HCT116 (cell line): ENCODE measurements around the gene CPED1. TPM values are rescaled to one million over a fixed set of nuclear protein-coding genes. Genes with fewer than 3 reads are reported as not detected.

Source experiments
- ATAC-seq: fragments of 200-7000 bp; cut with Tn5 transposase; 2 replicates; pipeline ENCODE4 v1.9.1; 2020; ENCODE audit warnings: mild to moderate bottlenecking, moderate library complexity
- BruUV-seq: library from RNA; stranded (reverse); fragments of 400-500 nt; replicated peaks from 2 replicates; lab custom pipeline; 2021; lab: Mats Ljungman, UMichigan
- CTCF ChIA-PET: fragments of 300-600 bp; sonication (Branson Sonifier 250); formaldehyde crosslinking; loops from one replicate; lab custom pipeline; 2021; ENCODE audit warnings: antibody characterized with exemption; lab: Charles Lee
- POLR2A ChIA-PET: fragments of 300-600, 350-600 bp; sonication (Branson Sonifier 250); formaldehyde crosslinking; loops from one replicate; lab custom pipeline; 2021; ENCODE audit warnings: antibody characterized with exemption; lab: Charles Lee
- RAD21 ChIA-PET, 2 experiments: fragments of 300-600 bp; sonication (Branson Sonifier 250); formaldehyde crosslinking; loops; one replicate each; lab custom pipeline; 2023; ENCODE audit warnings: low total read pairs in 2 of 2; ENCODE audit not compliant: uncharacterized antibody in 2 of 2, unreplicated experiment in 2 of 2, low non-redundant PET in 1 of 2; lab: Charles Lee
- DNase-seq: peaks from one replicate; pipeline ENCODE4 v3.0.0-alpha.2; 2010; ENCODE audit warnings: low read depth, low spot score
- H2AFZ ChIP-seq: fragments of 200-600 bp; shearing (Covaris generic), sonication (generic); 2 replicates; pipeline ENCODE4 v1.6.1; 2017; ENCODE audit warnings: low read depth, mixed run types, mixed read lengths, antibody characterized with exemption, low read length; ENCODE audit not compliant: poor library complexity, severe bottlenecking
- H3K27ac ChIP-seq: 2 replicates; pipeline ENCODE4 v1.5.1; 2012; ENCODE audit warnings: low read depth, low read length
- H3K27me3 ChIP-seq: fragments of 200-600 bp; sonication (generic); 2 replicates; pipeline ENCODE4 v1.6.1; 2016; ENCODE audit warnings: mixed run types, low read length, mixed read lengths; ENCODE audit not compliant: insufficient read depth
- H3K36me3 ChIP-seq, 2 experiments: fragments of 200-500 bp in 1 of 2; fragments of 200-600 bp in 1 of 2; sonication (Bioruptor generic) in 1 of 2; sonication (generic) in 1 of 2; 2 replicates each; pipeline versions ENCODE4 v1.5.1 to v1.6.1; 2014 to 2016; ENCODE audit warnings: low read length in 2 of 2, inconsistent platforms in 1 of 2, mixed read lengths in 1 of 2, mixed run types in 1 of 2; ENCODE audit not compliant: insufficient read depth in 2 of 2, control insufficient read depth in 1 of 2
- H3K4me1 ChIP-seq, 2 experiments: fragments of 200-600 bp in 1 of 2; sonication (generic) in 1 of 2; 2 replicates each; pipeline versions ENCODE4 v1.5.1 to v1.6.1; 2012 to 2017; ENCODE audit warnings: low read length in 2 of 2, inconsistent platforms in 1 of 2, mild to moderate bottlenecking in 1 of 2, mixed read lengths in 1 of 2, mixed run types in 1 of 2, moderate library complexity in 1 of 2; ENCODE audit not compliant: insufficient read depth in 2 of 2, control insufficient read depth in 1 of 2
- H3K4me2 ChIP-seq: fragments of 200-600 bp; sonication (generic); 2 replicates; pipeline ENCODE4 v1.6.1; 2017; ENCODE audit warnings: mixed run types, low read length, mixed read lengths
- H3K4me3 ChIP-seq, 2 experiments: fragments of 200-600 bp in 1 of 2; sonication (generic) in 1 of 2; replicated peaks in 1 of 2; 2 replicates each; pipeline ENCODE4 v1.5.1; 2011 to 2016; ENCODE audit warnings: low read length in 2 of 2, control low read depth in 1 of 2, low read depth in 1 of 2, mild to moderate bottlenecking in 1 of 2, mixed read lengths in 1 of 2, mixed run types in 1 of 2
- H3K79me2 ChIP-seq: fragments of 200-600 bp; sonication (generic); 2 replicates; pipeline ENCODE4 v1.6.1; 2017; ENCODE audit warnings: mild to moderate bottlenecking, mixed run types, low read length, moderate library complexity, mixed read lengths; ENCODE audit not compliant: insufficient read depth
- H3K9ac ChIP-seq: fragments of 200-600 bp; sonication (generic); 2 replicates; pipeline ENCODE4 v1.6.1; 2016; ENCODE audit warnings: low read length, mixed read lengths
- H3K9me2 ChIP-seq: fragments of 200-600 bp; sonication (generic), shearing (Covaris generic); 2 replicates; pipeline ENCODE4 v1.6.1; 2017; ENCODE audit warnings: mixed run types, mild to moderate bottlenecking, moderate library complexity; ENCODE audit not compliant: insufficient read depth
- H3K9me3 ChIP-seq, 2 experiments: fragments of 200-500 bp in 1 of 2; fragments of 200-600 bp in 1 of 2; sonication (Bioruptor generic) in 1 of 2; sonication (generic) in 1 of 2; 2 replicates each; pipeline ENCODE4 v1.6.1; 2014 to 2017; ENCODE audit warnings: low read length in 2 of 2, mixed read lengths in 2 of 2, inconsistent platforms in 1 of 2, low read depth in 1 of 2, mild to moderate bottlenecking in 1 of 2, mixed run types in 1 of 2, moderate library complexity in 1 of 2; ENCODE audit not compliant: control insufficient read depth in 1 of 2, insufficient read depth in 1 of 2
- H4K20me1 ChIP-seq: fragments of 200-600 bp; sonication (generic), shearing (Covaris generic); 2 replicates; pipeline ENCODE4 v1.6.1; 2017; ENCODE audit warnings: mixed run types, mild to moderate bottlenecking, moderate library complexity; ENCODE audit not compliant: insufficient read depth
- CBX3 ChIP-seq: IDR thresholded peaks from 2 replicates; pipeline ENCODE4 v1.6.1; 2012; ENCODE audit warnings: low read depth
- CTCF ChIP-seq, 3 experiments: fragments of 200-600 bp in 1 of 3; sonication (generic) in 1 of 3; IDR thresholded peaks in 2 of 3; conservative IDR thresholded peaks in 1 of 3; 2 replicates each; pipeline ENCODE4 v1.5.1; 2012 to 2017; ENCODE audit warnings: low read depth in 2 of 3, low read length in 2 of 3, antibody characterized with exemption in 1 of 3, borderline replicate concordance in 1 of 3, control low read depth in 1 of 3, mild to moderate bottlenecking in 1 of 3, mixed read lengths in 1 of 3, mixed run types in 1 of 3, moderate library complexity in 1 of 3; ENCODE audit not compliant: insufficient read depth in 1 of 3
- EGR1 ChIP-seq: IDR thresholded peaks from 2 replicates; pipeline ENCODE4 v1.6.1; 2012; ENCODE audit warnings: low read depth
- ELF1 ChIP-seq: IDR thresholded peaks from 2 replicates; pipeline ENCODE4 v1.6.1; 2012; ENCODE audit warnings: low read depth, borderline replicate concordance
- EZH2phosphoT487 ChIP-seq: fragments of 200-600 bp; IDR thresholded peaks from 2 replicates; pipeline ENCODE4 v1.6.1; 2018; ENCODE audit warnings: antibody characterized with exemption, borderline replicate concordance
- JUND ChIP-seq: IDR thresholded peaks from 2 replicates; pipeline ENCODE4 v1.6.1; 2012
- MAX ChIP-seq: IDR thresholded peaks from 2 replicates; pipeline ENCODE4 v1.6.1; 2012
- RAD21 ChIP-seq: IDR thresholded peaks from 2 replicates; pipeline ENCODE4 v1.6.1; 2012; ENCODE audit warnings: low read depth, mild to moderate bottlenecking
- REST ChIP-seq: IDR thresholded peaks from 2 replicates; pipeline ENCODE4 v1.6.1; 2012; ENCODE audit warnings: low read depth
- SP1 ChIP-seq: IDR thresholded peaks from 2 replicates; pipeline ENCODE4 v1.6.1; 2012; ENCODE audit warnings: low read depth
- SRF ChIP-seq: IDR thresholded peaks from 2 replicates; pipeline ENCODE4 v1.6.1; 2012; ENCODE audit warnings: low read depth
- TCF7L2 ChIP-seq: IDR thresholded peaks from 2 replicates; pipeline ENCODE4 v1.7.0; 2011; ENCODE audit warnings: borderline replicate concordance, inconsistent platforms; ENCODE audit not compliant: insufficient read depth, insufficient read length; ENCODE audit errors: extremely low read depth
- YY1 ChIP-seq: IDR thresholded peaks from 2 replicates; pipeline ENCODE4 v1.6.1; 2011; ENCODE audit warnings: low read length, low read depth, moderate library complexity, mild to moderate bottlenecking; ENCODE audit not compliant: insufficient replicate concordance; ENCODE audit errors: extremely low read depth
- ZNF274 ChIP-seq: fragments of 200-500 bp; sonication (Bioruptor generic); IDR thresholded peaks from 2 replicates; pipeline ENCODE4 v1.6.1; 2014; ENCODE audit warnings: mild to moderate bottlenecking, low read depth, low read length, inconsistent platforms
- intact Hi-C: fragments of 100-400 bp; cut with micrococcal nuclease; formaldehyde crosslinking; loops from 2 replicates; pipeline ENCODE4 v1.10.0; 2022
- total RNA-seq: library from RNA; stranded (reverse); gene quantifications from one replicate; pipeline ENCODE4 v1.2.1, GENCODE V29; 2021; ENCODE audit not compliant: unreplicated experiment

Gene CPED1
- total RNA-seq, 1 experiment from 2014 or later: 1.2 TPM

- Histone ChIP-seq H3K4me1 (no peaks in the 10 kb centered on the region), H3K9me2 (no peaks in the 10 kb centered on the region), H3K4me3 (no peak overlapping the region), H3K36me3 (no peaks in the 10 kb centered on the region), H3K27me3 (no peaks in the 10 kb centered on the region), H3K9ac (no peak overlapping the region), H3K79me2 (no peaks in the 10 kb centered on the region), H3K9me3 (no peaks in the 10 kb centered on the region), H3K27ac (no peak overlapping the region), H3K4me2 (no peak overlapping the region), H2AFZ (no peak overlapping the region), H4K20me1 (no peaks in the 10 kb centered on the region)
- ATAC-seq: no peak
- BruUV-seq: no TSS peak
- TF ChIP-seq RAD21 (no peak), ZNF274 (no peak), CBX3 (no peak), SRF (no peak), SP1 (no peak), CTCF (IDR thresholded peaks at IDR 0.05 in 2 of 3, conservative IDR thresholded peaks at IDR 0.05 in 1 of 3; ENCODE audit: borderline replicate concordance in 1 of 3, insufficient read depth in 1 of 3, low read depth in 2 of 3, low read length in 2 of 3) (no peak)
- intact Hi-C loops: no loop called here
- ChIA-PET POLR2A (no interaction called here), RAD21 (no interaction called here), CTCF (no interaction called here)
- DNase-seq: no peak
Observed at GRCh38 chr7:121172484-121172883, 184.0 kb downstream of the CPED1 start.

- ATAC-seq: no peak
- H3K4me2 ChIP-seq: no peak overlapping the region
- TF ChIP-seq REST: no peak
- no peak for TF ChIP-seq MAX
- TF ChIP-seq TCF7L2: no peak
- no peak for TF ChIP-seq YY1
- TF ChIP-seq CBX3: no peak
- TF ChIP-seq ELF1: no peak
- TF ChIP-seq SRF: no peak
- TF ChIP-seq EZH2phosphoT487: no peak
- TF ChIP-seq JUND: no peak
- no peak for TF ChIP-seq EGR1
- TF ChIP-seq RAD21: no peak
- BruUV-seq: no TSS peak
- H3K9ac ChIP-seq: no peak overlapping the region
- H3K9me2 ChIP-seq: no peaks in the 10 kb centered on the region
- H4K20me1 ChIP-seq: no peaks in the 10 kb centered on the region
- H3K79me2 ChIP-seq: no peaks in the 10 kb centered on the region
- no peak overlapping the region for H2AFZ ChIP-seq
- ChIA-PET RAD21 (no interaction called here), CTCF (no interaction called here), POLR2A (no interaction called here)
- H3K27me3 ChIP-seq: no peaks in the 10 kb centered on the region
- no peak overlapping the region for H3K27ac ChIP-seq
- H3K9me3 ChIP-seq: no peaks in the 10 kb centered on the region
- no peaks in the 10 kb centered on the region for H3K36me3 ChIP-seq
- H3K4me1 ChIP-seq: no peaks in the 10 kb centered on the region
- DNase-seq: no peak
- no peak overlapping the region for H3K4me3 ChIP-seq
- intact Hi-C loops: no loop called here
Observed at GRCh38 chr7:121175826-121176225, 187.3 kb downstream of the CPED1 start.
